Measurements from ENCODE around the gene GDI2. TPM values are rescaled to one million over a fixed set of nuclear protein-coding genes. Genes with fewer than 3 reads are reported as not detected.
"Not testable (repeated sequence)": the region's sequence is repeated elsewhere in the genome, so short reads cannot be mapped to it uniquely, and the experiment has no call there.

GDI2 gene
- total RNA-seq, 1 experiment from 2014 or later = 325 TPM

- no peaks in the 10 kb centered on the region for H3K27me3 ChIP-seq (replicated peaks; ENCODE audit: insufficient read depth, low read depth, low read length, poor library complexity)
- intact Hi-C loops (cut with micrococcal nuclease; ENCODE audit: unreplicated experiment) = no loop called here
- no TSS peak for BruUV-seq (replicated peaks)
- H3K27ac ChIP-seq (ENCODE audit: low read depth, low read length, poor library complexity, severe bottlenecking) = no peak overlapping the region
- H3K36me3 ChIP-seq (ENCODE audit: insufficient read depth, low read length, poor library complexity, severe bottlenecking) = no peaks in the 10 kb centered on the region
- H3K4me1 ChIP-seq (ENCODE audit: insufficient read depth, low read length, poor library complexity, severe bottlenecking) = no peaks in the 10 kb centered on the region
- TF ChIP-seq EZH2 (IDR thresholded peaks at IDR 0.05; ENCODE audit: borderline replicate concordance, low read depth, low read length, poor library complexity, severe bottlenecking) (no peak), CTCF (conservative IDR thresholded peaks at IDR 0.05; ENCODE audit: low read depth, low read length) (no peak)
- DNase-seq (ENCODE audit: low spot score) = no peak
- no peaks in the 10 kb centered on the region for H3K9me3 ChIP-seq (ENCODE audit: low read depth, low read length, poor library complexity, severe bottlenecking)
- ChIA-PET POLR2A (ENCODE audit: low non-redundant PET) (interaction anchor here (0.6 kb wide), 1 partner anchor 19 kb away, joined by 3 read pairs; no protein-coding TSS in a partner anchor), CTCF (no interaction called here)
- H3K4me3 ChIP-seq (ENCODE audit: low read depth, low read length, poor library complexity, severe bottlenecking) = no peak overlapping the region
Observed at GRCh38 chr10:5843686-5844344, 30.6 kb upstream of the GDI2 start.

GRCh38 chr10:5841965-5842364 lies 28.7 kb upstream of the GDI2 start:
- Histone ChIP-seq H3K36me3 (ENCODE audit: insufficient read depth, low read length, poor library complexity, severe bottlenecking) (no peaks in the 10 kb centered on the region), H3K27me3 (replicated peaks; ENCODE audit: insufficient read depth, low read depth, low read length, poor library complexity) (no peaks in the 10 kb centered on the region), H3K9me3 (ENCODE audit: low read depth, low read length, poor library complexity, severe bottlenecking) (no peaks in the 10 kb centered on the region), H3K27ac (ENCODE audit: low read depth, low read length, poor library complexity, severe bottlenecking) (no peak overlapping the region), H3K4me3 (ENCODE audit: low read depth, low read length, poor library complexity, severe bottlenecking) (no peak overlapping the region), H3K4me1 (ENCODE audit: insufficient read depth, low read length, poor library complexity, severe bottlenecking) (no peaks in the 10 kb centered on the region)
- CTCF ChIA-PET = no interaction called here
- BruUV-seq (replicated peaks) = no TSS peak
- intact Hi-C loops (cut with micrococcal nuclease; ENCODE audit: unreplicated experiment) = no loop called here
- TF ChIP-seq EZH2 (IDR thresholded peaks at IDR 0.05; ENCODE audit: borderline replicate concordance, low read depth, low read length, poor library complexity, severe bottlenecking) (no peak), CTCF (conservative IDR thresholded peaks at IDR 0.05; ENCODE audit: low read depth, low read length) (no peak)
- POLR2A ChIA-PET (ENCODE audit: low non-redundant PET) = no interaction called here
- DNase-seq (ENCODE audit: low spot score) = no peak

GRCh38 chr10:5840314-5841307 lies 27.4 kb upstream of the GDI2 start:
- H3K27ac ChIP-seq (ENCODE audit: low read depth, low read length, poor library complexity, severe bottlenecking) = no peak overlapping the region
- no peak overlapping the region for H3K4me3 ChIP-seq (ENCODE audit: low read depth, low read length, poor library complexity, severe bottlenecking)
- no peaks in the 10 kb centered on the region for H3K27me3 ChIP-seq (replicated peaks; ENCODE audit: insufficient read depth, low read depth, low read length, poor library complexity)
- POLR2A ChIA-PET (ENCODE audit: low non-redundant PET) = no interaction called here
- intact Hi-C loops (cut with micrococcal nuclease; ENCODE audit: unreplicated experiment) = no loop called here
- DNase-seq (ENCODE audit: low spot score) = no peak
- BruUV-seq (replicated peaks) = no TSS peak
- H3K4me1 ChIP-seq (ENCODE audit: insufficient read depth, low read length, poor library complexity, severe bottlenecking) = no peaks in the 10 kb centered on the region
- CTCF ChIA-PET = interaction anchor here (0.6 kb wide), 1 partner anchor 21 kb away, joined by 5 read pairs; no protein-coding TSS in a partner anchor
- no peaks in the 10 kb centered on the region for H3K36me3 ChIP-seq (ENCODE audit: insufficient read depth, low read length, poor library complexity, severe bottlenecking)
- TF ChIP-seq EZH2 (IDR thresholded peaks at IDR 0.05; ENCODE audit: borderline replicate concordance, low read depth, low read length, poor library complexity, severe bottlenecking) = no peak
- TF ChIP-seq CTCF (conservative IDR thresholded peaks at IDR 0.05; ENCODE audit: low read depth, low read length) = no peak
- no peaks in the 10 kb centered on the region for H3K9me3 ChIP-seq (ENCODE audit: low read depth, low read length, poor library complexity, severe bottlenecking)

- CTCF ChIA-PET; H3K4me3 ChIP-seq (ENCODE audit: low read depth, low read length, poor library complexity, severe bottlenecking); DNase-seq (ENCODE audit: low spot score); H3K4me1 ChIP-seq (ENCODE audit: insufficient read depth, low read length, poor library complexity, severe bottlenecking); H3K36me3 ChIP-seq (ENCODE audit: insufficient read depth, low read length, poor library complexity, severe bottlenecking); POLR2A ChIA-PET (ENCODE audit: low non-redundant PET); BruUV-seq (replicated peaks); H3K27ac ChIP-seq (ENCODE audit: low read depth, low read length, poor library complexity, severe bottlenecking); H3K9me3 ChIP-seq (ENCODE audit: low read depth, low read length, poor library complexity, severe bottlenecking); intact Hi-C loops (cut with micrococcal nuclease; ENCODE audit: unreplicated experiment); H3K27me3 ChIP-seq (replicated peaks; ENCODE audit: insufficient read depth, low read depth, low read length, poor library complexity): not testable (repeated sequence)
Observed at GRCh38 chr10:5836181-5836580, 22.9 kb upstream of the GDI2 start.

All from A673 (cell line).